B cell (primary cell): ENCODE measurements around the gene CXCR6.

Experiments used
- CTCF ChIP-seq: fragments of 200-600 bp; IDR thresholded peaks from one replicate; pipeline ENCODE4 v1.8.0; 2022; ENCODE audit warnings: antibody characterized with exemption, mild to moderate bottlenecking
- EZH2 ChIP-seq: IDR thresholded peaks from 2 replicates; pipeline ENCODE4 v1.6.1; 2012; ENCODE audit warnings: borderline replicate concordance, low read depth, mild to moderate bottlenecking, moderate library complexity, low read length; ENCODE audit not compliant: insufficient read depth, poor library complexity, severe bottlenecking

- TF ChIP-seq CTCF (no peak), EZH2 (no peak)
These were observed 38.2 kb downstream of the CXCR6 start for GRCh38 chr3:45981346-45982074.
